GM19467 (cell line): ENCODE data around the gene RHOF.
A peak's percentile ranks its signal among the peaks of the same experiment; 100 is the strongest.
"Not testable (repeated sequence)": the region's sequence is repeated elsewhere in the genome, so short reads cannot be mapped to it uniquely, and the experiment has no call there.

Source experiments
- ATAC-seq: cut with Tn5 transposase; IDR thresholded peaks from one replicate; pipeline ENCODE4 v1.9.1; 2021; ENCODE audit warnings: mild to moderate bottlenecking, moderate library complexity; ENCODE audit not compliant: unreplicated experiment

RHOF gene

GRCh38 chr12:121776190-121777098, 17.0 kb downstream of the RHOF start:
- no peak for ATAC-seq

GRCh38 chr12:121775501-121775900, 18.0 kb downstream of the RHOF start:
- ATAC-seq: no peak

GRCh38 chr12:121774968-121775474, 18.5 kb downstream of the RHOF start:
- no peak for ATAC-seq

- ATAC-seq: peak; percentile 70
Measured at GRCh38 chr12:121773011-121773777, 20.3 kb downstream of the RHOF start.

DNA sequence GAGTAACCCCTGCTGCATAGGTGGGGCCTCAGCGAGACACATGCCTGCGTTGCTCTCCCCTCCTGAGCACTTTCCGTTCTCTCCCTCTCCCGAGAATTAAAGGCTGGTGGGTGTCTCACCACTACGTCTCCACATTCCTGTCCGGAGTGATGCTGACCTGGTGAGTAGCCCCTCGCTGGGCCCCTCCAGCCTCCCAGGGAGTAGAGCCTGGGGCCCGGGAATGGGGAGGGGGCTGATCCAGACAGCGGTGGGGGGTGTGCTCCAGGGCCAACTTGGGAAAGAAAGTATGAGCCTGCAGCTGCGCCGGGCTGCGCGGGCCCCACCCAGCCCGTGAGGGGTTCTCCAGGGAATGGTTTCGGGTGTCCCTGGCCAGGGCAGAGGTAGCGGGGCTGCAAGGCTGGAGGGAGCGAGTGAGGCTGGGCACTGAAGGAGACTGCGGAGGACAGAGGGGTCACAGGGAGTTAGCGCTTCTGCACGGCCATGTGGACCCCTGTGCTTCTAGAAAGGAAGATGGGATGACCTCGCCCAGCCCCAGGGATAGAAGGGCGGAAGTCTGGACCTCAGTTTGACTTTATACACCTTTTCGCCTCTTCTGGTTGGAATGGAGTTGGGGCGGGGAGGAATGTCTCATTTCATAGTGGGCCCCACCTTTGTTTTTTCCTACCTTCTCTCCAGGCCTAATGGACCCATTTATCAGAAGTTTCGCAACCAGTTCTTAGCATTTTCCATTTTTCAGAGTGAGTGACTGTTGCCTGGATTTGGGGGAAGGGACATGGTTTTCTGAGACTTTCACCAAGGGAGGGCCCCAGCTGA, 22.5 kb downstream of the RHOF start:
- no peak for ATAC-seq

DNA sequence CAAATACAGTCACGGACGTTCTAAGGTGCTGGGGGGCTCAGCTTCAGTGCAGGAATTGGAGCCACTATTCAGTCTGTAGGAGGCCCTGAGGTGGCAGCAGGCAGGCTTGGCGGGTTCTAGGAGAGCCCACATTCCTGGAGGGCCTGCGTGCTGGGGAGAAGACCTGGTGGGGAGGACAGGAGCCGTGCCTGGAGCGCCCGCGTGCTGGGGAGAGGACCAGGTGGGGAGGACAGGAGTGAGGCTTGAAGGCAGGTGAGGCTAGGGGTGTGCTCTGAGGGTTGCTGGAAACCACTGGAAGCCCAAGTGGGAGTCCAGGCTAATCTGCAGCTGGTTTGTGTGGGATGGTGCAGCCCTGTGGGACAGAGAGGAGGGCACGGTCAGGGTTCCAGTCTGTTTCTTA, 23.1 kb downstream of the RHOF start:
- ATAC-seq: no peak

- ATAC-seq: no peak
Measured at GRCh38 chr12:121769831-121770301, 23.6 kb downstream of the RHOF start.

- no peak for ATAC-seq
Measured at GRCh38 chr12:121769297-121769830, 24.1 kb downstream of the RHOF start.

GRCh38 chr12:121767525-121768016, 25.9 kb downstream of the RHOF start:
- ATAC-seq: no peak

GRCh38 chr12:121766290-121767039, 27.0 kb downstream of the RHOF start:
- no peak for ATAC-seq

DNA sequence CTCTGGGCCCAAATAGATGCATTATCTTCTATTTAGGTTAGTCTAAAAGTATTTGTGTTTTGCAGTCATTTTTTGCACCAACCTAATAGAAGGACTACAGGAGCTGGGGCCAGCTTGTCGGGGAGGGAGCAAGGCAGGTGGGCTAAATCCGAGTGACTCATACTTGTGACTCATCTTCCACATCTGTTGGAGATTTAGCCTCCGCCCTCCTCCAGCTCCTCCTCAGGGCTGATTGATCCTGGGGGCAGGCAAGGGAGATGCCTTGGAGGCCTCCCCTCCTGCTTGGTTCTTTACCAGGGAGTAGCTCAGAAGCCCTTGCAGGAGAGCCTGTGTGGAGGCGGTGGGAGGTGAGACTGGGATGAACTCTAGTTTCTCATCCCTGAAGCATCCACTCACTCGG, 27.9 kb downstream of the RHOF start:
- ATAC-seq: no peak

DNA sequence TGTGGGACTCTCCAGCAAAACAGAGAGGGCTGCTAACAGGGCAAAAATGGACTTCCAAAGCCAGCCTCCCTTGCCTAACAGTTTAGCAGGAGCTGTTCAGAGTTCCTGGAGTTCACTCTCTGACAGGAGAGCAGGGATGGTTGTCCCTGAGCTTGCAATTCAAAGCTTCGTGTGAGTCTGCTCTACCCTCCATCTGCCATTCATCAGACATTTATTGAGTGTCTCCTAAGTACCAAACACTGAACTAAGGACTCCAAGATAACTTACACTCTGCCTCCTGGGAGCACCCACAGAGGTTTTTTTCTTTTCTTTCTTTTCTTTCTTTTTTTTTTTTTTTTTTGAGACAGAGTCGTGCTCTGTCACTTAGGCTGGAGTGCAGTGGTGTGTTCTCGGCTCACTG, 28.7 kb downstream of the RHOF start:
- ATAC-seq: no peak

DNA sequence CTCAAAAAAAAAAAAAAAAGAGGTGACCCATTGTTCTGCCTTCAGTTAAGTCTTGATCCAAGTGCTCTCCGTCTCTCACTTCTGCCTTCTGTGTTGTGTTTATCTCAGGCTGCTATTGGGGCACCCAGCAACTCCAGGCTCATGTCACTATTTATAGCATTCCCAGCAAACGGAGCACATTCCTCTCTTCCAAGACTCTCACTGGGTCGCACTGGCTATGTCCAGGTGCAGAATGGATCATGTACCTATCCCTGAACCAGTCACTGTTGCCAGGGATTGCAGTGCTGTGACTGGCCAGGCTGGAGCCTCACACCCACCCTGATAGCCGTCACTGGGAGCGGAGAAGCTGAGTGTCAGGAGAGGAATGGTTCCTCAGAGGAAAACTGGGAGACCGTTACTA, 31.2 kb downstream of the RHOF start:
- ATAC-seq: no peak

DNA sequence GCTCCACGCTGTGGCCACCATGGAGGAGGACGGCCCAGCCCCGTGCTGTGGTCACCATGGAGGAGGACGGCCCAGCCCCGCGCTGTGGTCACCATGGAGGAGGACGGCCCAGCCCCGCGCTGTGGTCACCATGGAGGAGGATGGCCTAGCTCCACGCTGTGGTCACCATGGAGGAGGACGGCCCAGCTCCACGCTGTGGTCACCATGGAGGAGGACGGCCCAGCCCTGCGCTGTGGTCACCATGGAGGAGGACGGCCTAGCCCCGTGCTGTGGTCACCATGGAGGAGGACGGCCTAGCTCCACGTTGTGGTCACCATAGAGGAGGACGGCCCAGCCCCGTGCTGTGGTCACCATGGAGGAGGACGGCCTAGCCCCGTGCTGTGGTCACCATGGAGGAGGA, 35.0 kb downstream of the RHOF start:
- ATAC-seq: not testable (repeated sequence)

- ATAC-seq: no peak
Measured at GRCh38 chr12:121755591-121755990, 37.9 kb downstream of the RHOF start.

GRCh38 chr12:121754836-121755235, 38.7 kb downstream of the RHOF start:
- no peak for ATAC-seq

DNA sequence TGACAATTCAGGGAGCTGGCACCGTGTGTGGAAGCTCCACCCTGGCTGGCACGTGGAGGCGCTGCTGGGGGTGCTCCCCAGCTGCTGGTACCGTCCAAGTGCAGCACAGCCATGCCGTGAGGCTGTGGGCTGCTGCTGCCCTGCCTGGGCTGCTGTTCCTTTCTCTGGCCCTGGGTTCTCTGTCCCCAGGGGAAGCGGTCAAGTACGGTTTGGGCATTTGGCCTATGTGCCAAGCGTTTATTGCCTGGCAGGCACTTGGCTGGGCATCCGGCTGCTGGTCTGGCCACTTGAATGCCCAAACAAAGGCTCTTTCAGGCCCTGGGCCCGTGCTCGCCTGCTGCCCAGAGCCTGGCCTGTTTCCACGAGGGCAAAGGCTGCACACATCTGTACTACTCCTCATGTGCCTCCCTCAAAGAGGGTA, 39.6 kb downstream of the RHOF start:
- ATAC-seq: no peak

GRCh38 chr12:121751749-121752351, 41.6 kb downstream of the RHOF start:
- ATAC-seq: no peak

DNA sequence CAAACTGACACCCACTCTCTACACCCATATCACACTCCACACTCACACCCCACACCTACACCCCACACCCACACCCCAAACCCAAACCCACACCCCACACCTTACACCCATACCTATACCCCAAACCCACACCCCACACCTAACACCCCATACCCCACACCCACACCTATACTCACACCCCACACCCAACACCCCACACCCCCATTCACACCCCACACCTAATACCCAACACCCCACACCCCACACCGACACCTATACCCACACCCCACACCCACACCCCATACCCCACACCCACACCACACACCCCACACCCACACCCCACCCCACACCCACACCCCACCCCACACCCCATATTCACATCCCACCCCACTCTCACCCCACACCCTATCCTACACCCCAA, 42.5 kb downstream of the RHOF start:
- ATAC-seq: no peak
